Activated T-helper 2 cell treated with anti-CD3 and anti-CD28 coated beads, Interferon-gamma antibody, Interleukin-2, Interleukin-4, amounts not matched to agents 10 μg/mL and 5 μg/mL and 100 μg/mL, durations not matched to agents 14 hours and 24 hours and 36 hours (primary cell): ENCODE measurements around the gene ZNF512B. TPM values are rescaled to one million over a fixed set of nuclear protein-coding genes. Genes with fewer than 3 reads are reported as not detected.

Experiments
- DNase-seq: peaks from one replicate; pipeline ENCODE4 v3.0.0; 2021; ENCODE audit warnings: low spot score
- H3K27ac Mint-ChIP-seq: one replicate; pipeline ENCODE4 v1.8.0; 2021; ENCODE audit warnings: mixed read lengths
- H3K27me3 Mint-ChIP-seq: one replicate; pipeline ENCODE4 v1.8.0; 2021; ENCODE audit warnings: low read depth, mixed read lengths
- H3K36me3 Mint-ChIP-seq: one replicate; pipeline ENCODE4 v1.8.0; 2021; ENCODE audit warnings: low read depth, mixed read lengths
- H3K4me1 Mint-ChIP-seq: one replicate; pipeline ENCODE4 v1.8.0; 2021; ENCODE audit warnings: low read depth, mixed read lengths
- H3K4me3 Mint-ChIP-seq: one replicate; pipeline ENCODE4 v1.8.0; 2021; ENCODE audit warnings: low read depth, mild to moderate bottlenecking, moderate library complexity, mixed read lengths
- H3K9me3 Mint-ChIP-seq: one replicate; pipeline ENCODE4 v1.8.0; 2021; ENCODE audit warnings: mixed read lengths
- intact Hi-C: fragments of 100-400 bp; cut with micrococcal nuclease; formaldehyde crosslinking; loops from one replicate; pipeline ENCODE4 v1.15.1; 2023
- total RNA-seq: library from RNA; stranded (reverse); gene quantifications from 2 replicates; pipeline ENCODE4 v1.2.3, GENCODE V29; 2022

ZNF512B gene
- total RNA-seq, 1 donor from 2014 or later, result 26.2 TPM

- no peaks in the 10 kb centered on the region for H3K27me3 Mint-ChIP-seq
- peak overlapping the region; percentile 71 for H3K4me3 Mint-ChIP-seq
- intact Hi-C loops, result loop anchor here (2.0 to 5.0 kb wide), 3 partner anchors 24 to 420 kb away; partner anchors contain the start of genes PRPF6, PTK6 and TCEA2
- H3K9me3 Mint-ChIP-seq, result no peaks in the 10 kb centered on the region
- peaks cover 24% of the 10 kb centered on the region for H3K4me1 Mint-ChIP-seq
- peak overlapping the region; percentile 82 for H3K27ac Mint-ChIP-seq
- DNase-seq, result peak; percentile 62
- H3K36me3 Mint-ChIP-seq, result peaks cover 33% of the 10 kb centered on the region
Observed at GRCh38 chr20:63957004-63957689, 12.6 kb downstream of the ZNF512B start.

- H3K4me3 Mint-ChIP-seq, result peak overlapping the region; percentile 77
- intact Hi-C loops, result loop anchor here (2.0 to 5.0 kb wide), 3 partner anchors 24 to 419 kb away; partner anchors contain the start of genes PRPF6, PTK6 and TCEA2
- H3K36me3 Mint-ChIP-seq, result peaks cover 28% of the 10 kb centered on the region
- peak overlapping the region; percentile 83 for H3K27ac Mint-ChIP-seq
- no peaks in the 10 kb centered on the region for H3K27me3 Mint-ChIP-seq
- H3K9me3 Mint-ChIP-seq, result no peaks in the 10 kb centered on the region
- H3K4me1 Mint-ChIP-seq, result peaks cover 24% of the 10 kb centered on the region
- no peak for DNase-seq
Observed at GRCh38 chr20:63956664-63957003, 13.1 kb downstream of the ZNF512B start.

- DNase-seq, result peak; percentile 88
- Mint-ChIP-seq H3K4me3 (peak within 1 kb of the TSS; percentile 84), H3K9me3 (no peaks in the 10 kb centered on the region), H3K36me3 (peaks cover 22% of the 10 kb centered on the region), H3K27ac (peak within 1 kb of the TSS; percentile 83), H3K27me3 (no peaks in the 10 kb centered on the region), H3K4me1 (peaks cover 24% of the 10 kb centered on the region)
- intact Hi-C loops, result loop anchor here (2.0 to 5.0 kb wide), 3 partner anchors 25 to 419 kb away; partner anchors contain the start of genes PRPF6, PTK6 and TCEA2
Observed at GRCh38 chr20:63955827-63956663, 13.7 kb downstream of the ZNF512B start, which contains the start of gene UCKL1. UCKL1 (minus strand) TSS chr20:63956416; CDS start chr20:63956372, 44 bp downstream.

GRCh38 chr20:63955281-63955826 lies 14.4 kb downstream of the ZNF512B start:
- intact Hi-C loops, result loop anchor here (5.0 kb wide), 1 partner anchor 418 kb away; the partner anchor contains the start of gene PTK6
- no peaks in the 10 kb centered on the region for H3K9me3 Mint-ChIP-seq
- H3K4me1 Mint-ChIP-seq, result peaks cover 24% of the 10 kb centered on the region
- H3K27me3 Mint-ChIP-seq, result no peaks in the 10 kb centered on the region
- no peak overlapping the region for H3K27ac Mint-ChIP-seq
- H3K36me3 Mint-ChIP-seq, result peaks cover 22% of the 10 kb centered on the region
- peak overlapping the region; percentile 84 for H3K4me3 Mint-ChIP-seq
- DNase-seq, result no peak

GRCh38 chr20:63953764-63954429 lies 15.8 kb downstream of the ZNF512B start:
- Mint-ChIP-seq H3K9me3 (no peaks in the 10 kb centered on the region), H3K27me3 (no peaks in the 10 kb centered on the region), H3K36me3 (peaks cover 12% of the 10 kb centered on the region), H3K27ac (peak overlapping the region; percentile 38), H3K4me1 (peaks cover 29% of the 10 kb centered on the region), H3K4me3 (peak overlapping the region; percentile 73)
- DNase-seq, result no peak
- intact Hi-C loops, result no loop called here

GRCh38 chr20:63952769-63953168 lies 17.0 kb downstream of the ZNF512B start:
- intact Hi-C loops, result no loop called here
- Mint-ChIP-seq H3K27ac (no peak overlapping the region), H3K27me3 (no peaks in the 10 kb centered on the region), H3K4me1 (peaks cover 33% of the 10 kb centered on the region), H3K9me3 (no peaks in the 10 kb centered on the region), H3K4me3 (no peak overlapping the region), H3K36me3 (peaks cover 12% of the 10 kb centered on the region)
- no peak for DNase-seq

GRCh38 chr20:63952210-63952535 lies 17.6 kb downstream of the ZNF512B start:
- no peak overlapping the region for H3K27ac Mint-ChIP-seq
- H3K9me3 Mint-ChIP-seq, result no peaks in the 10 kb centered on the region
- H3K4me1 Mint-ChIP-seq, result peaks cover 34% of the 10 kb centered on the region
- H3K4me3 Mint-ChIP-seq, result no peak overlapping the region
- H3K27me3 Mint-ChIP-seq, result no peaks in the 10 kb centered on the region
- H3K36me3 Mint-ChIP-seq, result peaks cover 12% of the 10 kb centered on the region
- intact Hi-C loops, result no loop called here
- DNase-seq, result no peak

GRCh38 chr20:63951398-63952209 lies 18.1 kb downstream of the ZNF512B start:
- H3K36me3 Mint-ChIP-seq, result peaks cover 12% of the 10 kb centered on the region
- H3K4me3 Mint-ChIP-seq, result no peak overlapping the region
- peaks cover 37% of the 10 kb centered on the region for H3K4me1 Mint-ChIP-seq
- H3K27ac Mint-ChIP-seq, result no peak overlapping the region
- no peak for DNase-seq
- no peaks in the 10 kb centered on the region for H3K9me3 Mint-ChIP-seq
- intact Hi-C loops, result no loop called here
- H3K27me3 Mint-ChIP-seq, result no peaks in the 10 kb centered on the region

- intact Hi-C loops, result no loop called here
- H3K27me3 Mint-ChIP-seq, result no peaks in the 10 kb centered on the region
- no peak overlapping the region for H3K27ac Mint-ChIP-seq
- H3K4me3 Mint-ChIP-seq, result no peak overlapping the region
- DNase-seq, result no peak
- H3K4me1 Mint-ChIP-seq, result peaks cover 37% of the 10 kb centered on the region
- H3K36me3 Mint-ChIP-seq, result peaks cover 12% of the 10 kb centered on the region
- H3K9me3 Mint-ChIP-seq, result no peaks in the 10 kb centered on the region
Observed at GRCh38 chr20:63950701-63951397, 18.9 kb downstream of the ZNF512B start.

GRCh38 chr20:63947638-63948456 lies 21.9 kb downstream of the ZNF512B start:
- no peak for DNase-seq
- Mint-ChIP-seq H3K36me3 (peaks cover 11% of the 10 kb centered on the region), H3K4me3 (peak overlapping the region; percentile 65), H3K27me3 (no peaks in the 10 kb centered on the region), H3K27ac (peak overlapping the region; percentile 75), H3K4me1 (peaks cover 24% of the 10 kb centered on the region), H3K9me3 (no peaks in the 10 kb centered on the region)
- intact Hi-C loops, result no loop called here
